DND-41 (cell line): ENCODE results near the gene MAML3.

Experiments
- CTCF ChIP-seq: IDR thresholded peaks from 2 replicates; pipeline ENCODE4 v1.5.1; 2012; ENCODE audit warnings: borderline replicate concordance, low read length, moderate library complexity, mild to moderate bottlenecking; ENCODE audit not compliant: poor library complexity, severe bottlenecking; ENCODE audit errors: extremely low read depth
- EZH2 ChIP-seq: IDR thresholded peaks from 3 replicates; pipeline ENCODE4 v1.6.1; 2012; ENCODE audit warnings: borderline replicate concordance, low read depth, mild to moderate bottlenecking, moderate library complexity, low read length, inconsistent platforms; ENCODE audit not compliant: severe bottlenecking

- TF ChIP-seq CTCF (no peak), EZH2 (no peak)
These were observed 370.1 kb downstream of the MAML3 start for GRCh38 chr4:139783741-139784484.
